Measurements from ENCODE around the gene HARBI1. TPM values are rescaled to one million over a fixed set of nuclear protein-coding genes. Genes with fewer than 3 reads are reported as not detected.

The HARBI1 gene
- total and polyA plus RNA-seq, 2 of the 8 experiments (the other 6 are each of a cell fraction or from before 2014, with no cell fraction given) = 3.8 to 5.1 TPM

DNA sequence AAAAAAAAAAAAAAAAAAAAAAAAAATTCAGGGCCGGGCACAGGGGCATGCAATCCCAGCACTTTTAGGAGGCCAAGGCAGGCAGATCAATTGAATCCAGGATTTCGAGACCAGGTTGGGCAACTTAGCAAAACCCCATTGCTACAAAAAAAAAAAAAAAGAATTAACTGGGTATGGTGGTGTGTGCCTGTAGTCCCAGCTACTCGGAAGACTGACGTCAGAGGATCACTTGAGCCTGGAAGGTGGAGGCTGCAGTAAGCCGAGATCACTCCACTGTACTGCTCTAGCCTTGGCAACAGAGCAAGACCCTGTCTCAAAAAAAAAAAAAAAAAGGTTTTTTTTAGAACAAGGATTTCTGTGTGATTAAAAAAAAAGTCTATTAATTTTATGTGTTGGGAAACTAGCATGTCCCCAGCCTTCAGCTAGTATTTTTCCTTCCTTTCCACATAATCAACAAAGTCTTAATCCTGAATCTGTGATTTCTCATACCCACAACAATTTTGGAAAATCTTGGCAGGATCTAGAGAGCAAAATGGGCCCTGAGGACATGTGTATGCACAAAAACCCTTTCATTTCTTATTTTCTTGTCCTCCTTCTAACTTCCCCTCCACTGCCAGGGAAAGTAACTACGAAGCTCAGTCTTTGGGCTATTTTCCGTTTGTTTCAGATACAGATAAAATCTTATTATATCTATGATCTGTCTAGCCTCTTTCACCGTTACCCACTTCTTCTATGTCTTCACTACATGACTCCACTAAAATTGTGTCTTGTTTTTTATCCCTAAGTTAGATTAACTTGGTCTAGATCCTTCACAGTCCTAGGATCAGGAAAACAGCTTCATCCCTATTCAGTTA is 17.5 kb downstream of the HARBI1 start (continued):
- TF ChIP-seq, protein P1, sequence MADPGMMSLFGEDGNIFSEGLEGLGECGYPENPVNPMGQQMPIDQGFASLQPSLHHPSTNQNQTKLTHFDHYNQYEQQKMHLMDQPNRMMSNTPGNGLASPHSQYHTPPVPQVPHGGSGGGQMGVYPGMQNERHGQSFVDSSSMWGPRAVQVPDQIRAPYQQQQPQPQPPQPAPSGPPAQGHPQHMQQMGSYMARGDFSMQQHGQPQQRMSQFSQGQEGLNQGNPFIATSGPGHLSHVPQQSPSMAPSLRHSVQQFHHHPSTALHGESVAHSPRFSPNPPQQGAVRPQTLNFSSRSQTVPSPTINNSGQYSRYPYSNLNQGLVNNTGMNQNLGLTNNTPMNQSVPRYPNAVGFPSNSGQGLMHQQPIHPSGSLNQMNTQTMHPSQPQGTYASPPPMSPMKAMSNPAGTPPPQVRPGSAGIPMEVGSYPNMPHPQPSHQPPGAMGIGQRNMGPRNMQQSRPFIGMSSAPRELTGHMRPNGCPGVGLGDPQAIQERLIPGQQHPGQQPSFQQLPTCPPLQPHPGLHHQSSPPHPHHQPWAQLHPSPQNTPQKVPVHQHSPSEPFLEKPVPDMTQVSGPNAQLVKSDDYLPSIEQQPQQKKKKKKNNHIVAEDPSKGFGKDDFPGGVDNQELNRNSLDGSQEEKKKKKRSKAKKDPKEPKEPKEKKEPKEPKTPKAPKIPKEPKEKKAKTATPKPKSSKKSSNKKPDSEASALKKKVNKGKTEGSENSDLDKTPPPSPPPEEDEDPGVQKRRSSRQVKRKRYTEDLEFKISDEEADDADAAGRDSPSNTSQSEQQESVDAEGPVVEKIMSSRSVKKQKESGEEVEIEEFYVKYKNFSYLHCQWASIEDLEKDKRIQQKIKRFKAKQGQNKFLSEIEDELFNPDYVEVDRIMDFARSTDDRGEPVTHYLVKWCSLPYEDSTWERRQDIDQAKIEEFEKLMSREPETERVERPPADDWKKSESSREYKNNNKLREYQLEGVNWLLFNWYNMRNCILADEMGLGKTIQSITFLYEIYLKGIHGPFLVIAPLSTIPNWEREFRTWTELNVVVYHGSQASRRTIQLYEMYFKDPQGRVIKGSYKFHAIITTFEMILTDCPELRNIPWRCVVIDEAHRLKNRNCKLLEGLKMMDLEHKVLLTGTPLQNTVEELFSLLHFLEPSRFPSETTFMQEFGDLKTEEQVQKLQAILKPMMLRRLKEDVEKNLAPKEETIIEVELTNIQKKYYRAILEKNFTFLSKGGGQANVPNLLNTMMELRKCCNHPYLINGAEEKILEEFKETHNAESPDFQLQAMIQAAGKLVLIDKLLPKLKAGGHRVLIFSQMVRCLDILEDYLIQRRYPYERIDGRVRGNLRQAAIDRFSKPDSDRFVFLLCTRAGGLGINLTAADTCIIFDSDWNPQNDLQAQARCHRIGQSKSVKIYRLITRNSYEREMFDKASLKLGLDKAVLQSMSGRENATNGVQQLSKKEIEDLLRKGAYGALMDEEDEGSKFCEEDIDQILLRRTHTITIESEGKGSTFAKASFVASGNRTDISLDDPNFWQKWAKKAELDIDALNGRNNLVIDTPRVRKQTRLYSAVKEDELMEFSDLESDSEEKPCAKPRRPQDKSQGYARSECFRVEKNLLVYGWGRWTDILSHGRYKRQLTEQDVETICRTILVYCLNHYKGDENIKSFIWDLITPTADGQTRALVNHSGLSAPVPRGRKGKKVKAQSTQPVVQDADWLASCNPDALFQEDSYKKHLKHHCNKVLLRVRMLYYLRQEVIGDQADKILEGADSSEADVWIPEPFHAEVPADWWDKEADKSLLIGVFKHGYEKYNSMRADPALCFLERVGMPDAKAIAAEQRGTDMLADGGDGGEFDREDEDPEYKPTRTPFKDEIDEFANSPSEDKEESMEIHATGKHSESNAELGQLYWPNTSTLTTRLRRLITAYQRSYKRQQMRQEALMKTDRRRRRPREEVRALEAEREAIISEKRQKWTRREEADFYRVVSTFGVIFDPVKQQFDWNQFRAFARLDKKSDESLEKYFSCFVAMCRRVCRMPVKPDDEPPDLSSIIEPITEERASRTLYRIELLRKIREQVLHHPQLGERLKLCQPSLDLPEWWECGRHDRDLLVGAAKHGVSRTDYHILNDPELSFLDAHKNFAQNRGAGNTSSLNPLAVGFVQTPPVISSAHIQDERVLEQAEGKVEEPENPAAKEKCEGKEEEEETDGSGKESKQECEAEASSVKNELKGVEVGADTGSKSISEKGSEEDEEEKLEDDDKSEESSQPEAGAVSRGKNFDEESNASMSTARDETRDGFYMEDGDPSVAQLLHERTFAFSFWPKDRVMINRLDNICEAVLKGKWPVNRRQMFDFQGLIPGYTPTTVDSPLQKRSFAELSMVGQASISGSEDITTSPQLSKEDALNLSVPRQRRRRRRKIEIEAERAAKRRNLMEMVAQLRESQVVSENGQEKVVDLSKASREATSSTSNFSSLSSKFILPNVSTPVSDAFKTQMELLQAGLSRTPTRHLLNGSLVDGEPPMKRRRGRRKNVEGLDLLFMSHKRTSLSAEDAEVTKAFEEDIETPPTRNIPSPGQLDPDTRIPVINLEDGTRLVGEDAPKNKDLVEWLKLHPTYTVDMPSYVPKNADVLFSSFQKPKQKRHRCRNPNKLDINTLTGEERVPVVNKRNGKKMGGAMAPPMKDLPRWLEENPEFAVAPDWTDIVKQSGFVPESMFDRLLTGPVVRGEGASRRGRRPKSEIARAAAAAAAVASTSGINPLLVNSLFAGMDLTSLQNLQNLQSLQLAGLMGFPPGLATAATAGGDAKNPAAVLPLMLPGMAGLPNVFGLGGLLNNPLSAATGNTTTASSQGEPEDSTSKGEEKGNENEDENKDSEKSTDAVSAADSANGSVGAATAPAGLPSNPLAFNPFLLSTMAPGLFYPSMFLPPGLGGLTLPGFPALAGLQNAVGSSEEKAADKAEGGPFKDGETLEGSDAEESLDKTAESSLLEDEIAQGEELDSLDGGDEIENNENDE (IDR thresholded peaks at IDR 0.05; ENCODE audit: insufficient replicate concordance, low read length) = no peak
- TF ChIP-seq GABPA (IDR thresholded peaks at IDR 0.05; ENCODE audit: borderline replicate concordance, insufficient read depth, low read length) (no peak), SAP30 (IDR thresholded peaks at IDR 0.05; ENCODE audit: insufficient read depth, insufficient replicate concordance, low read length) (no peak)

Data from H1 (cell line).